Erythroblast (primary cell): ENCODE data around the gene PPM1G.

Experiments
- GATA1 ChIP-seq: IDR thresholded peaks from 2 replicates; pipeline ENCODE4 v1.6.1; 2011; ENCODE audit warnings: low read depth, mild to moderate bottlenecking, control low read depth, low read length, moderate library complexity
- POLR2A ChIP-seq: IDR thresholded peaks from 2 replicates; pipeline ENCODE4 v1.6.1; 2011; ENCODE audit warnings: mild to moderate bottlenecking, low read length

GRCh38 chr2:27370816-27371620 lies 38.4 kb downstream of the PPM1G start:
- TF ChIP-seq POLR2A = no peak
- TF ChIP-seq GATA1 = no peak
